Fibroblast of skin of right biceps (primary cell): ENCODE data around the gene AKNA.

ENCODE experiments used
- DNase-seq: peaks from one replicate; pipeline ENCODE4 v3.0.0-alpha.2; 2013

AKNA gene

GRCh38 chr9:114387680-114388356 lies at the start of gene AKNA:
Gene AKNA, minus strand, starts transcription at chr9:114387982. Its CDS starts 6,649 bp downstream, at chr9:114381333.
- DNase-seq = peak; percentile 84

GRCh38 chr9:114437401-114437893 lies 49.7 kb upstream of the AKNA start:
- no peak for DNase-seq

- DNase-seq = peak; percentile 42
These were observed 47.1 kb upstream of the AKNA start for GRCh38 chr9:114434878-114435311.

- no peak for DNase-seq
These were observed 46.0 kb upstream of the AKNA start for GRCh38 chr9:114433720-114434255.

GRCh38 chr9:114433086-114433485 lies 45.3 kb upstream of the AKNA start:
- no peak for DNase-seq

GRCh38 chr9:114432323-114433067 lies 44.7 kb upstream of the AKNA start:
- DNase-seq = no peak

- no peak for DNase-seq
These were observed 44.0 kb upstream of the AKNA start for GRCh38 chr9:114431770-114432169.

- no peak for DNase-seq
These were observed 43.2 kb upstream of the AKNA start for GRCh38 chr9:114431003-114431402.

GRCh38 chr9:114430457-114430856 lies 42.7 kb upstream of the AKNA start:
- no peak for DNase-seq

GRCh38 chr9:114429488-114429887 lies 41.7 kb upstream of the AKNA start:
- DNase-seq = no peak

- DNase-seq = no peak
These were observed 40.7 kb upstream of the AKNA start for GRCh38 chr9:114428466-114428865.

GRCh38 chr9:114427644-114428043 lies 39.9 kb upstream of the AKNA start:
- no peak for DNase-seq

- no peak for DNase-seq
These were observed 38.5 kb upstream of the AKNA start for GRCh38 chr9:114426046-114426948.

- no peak for DNase-seq
These were observed 37.3 kb upstream of the AKNA start for GRCh38 chr9:114425126-114425525.

GRCh38 chr9:114424126-114424525 lies 36.3 kb upstream of the AKNA start:
- no peak for DNase-seq

- DNase-seq = no peak
These were observed 35.4 kb upstream of the AKNA start for GRCh38 chr9:114423181-114423580.

GRCh38 chr9:114421147-114421546 lies 33.4 kb upstream of the AKNA start:
- no peak for DNase-seq

GRCh38 chr9:114419796-114420195 lies 32.0 kb upstream of the AKNA start:
- no peak for DNase-seq

GRCh38 chr9:114418053-114418452 lies 30.3 kb upstream of the AKNA start:
- DNase-seq = no peak

- peak; percentile 84 for DNase-seq
These were observed 29.7 kb upstream of the AKNA start for GRCh38 chr9:114417511-114417910.

- DNase-seq = no peak
These were observed 29.1 kb upstream of the AKNA start for GRCh38 chr9:114416906-114417305.

- DNase-seq = no peak
These were observed 28.5 kb upstream of the AKNA start for GRCh38 chr9:114416290-114416689.

- DNase-seq = no peak
These were observed 26.6 kb upstream of the AKNA start for GRCh38 chr9:114414346-114414745.
